ENCODE data around the gene RAB5A.

- TF ChIP-seq CTCF (IDR thresholded peaks at IDR 0.05), result no peak
- TF ChIP-seq POLR2A (IDR thresholded peaks at IDR 0.05), result no peak
Measured at GRCh38 chr3:19950316-19950715, 3.4 kb downstream of the RAB5A start.
